GM12878 (cell line): ENCODE data around the gene ANO6. TPM values are rescaled to one million over a fixed set of nuclear protein-coding genes. Genes with fewer than 3 reads are reported as not detected.

Experiments used
- ATAC-seq: fragments of 200-7000 bp; cut with Tn5 transposase; 3 replicates; pipeline ENCODE4 v1.9.1; 2020; ENCODE audit warnings: mild to moderate bottlenecking, moderate library complexity
- BruUV-seq: library from RNA; stranded (reverse); fragments of 400-500 nt; replicated peaks from 2 replicates; lab custom pipeline; 2021; lab: Mats Ljungman, UMichigan
- CTCF ChIA-PET: fragments of 300-600 bp; sonication (Branson Sonifier 250); formaldehyde crosslinking; extraction: SDS; loops from one replicate; lab custom pipeline; 2021; ENCODE audit warnings: inconsistent platforms; lab: Yijun Ruan, JAX
- POLR2A ChIA-PET: fragments of 350-600 bp; formaldehyde crosslinking; extraction: SDS; loops from one replicate; lab custom pipeline; 2021; ENCODE audit warnings: inconsistent platforms; lab: Charles Lee
- RAD21 ChIA-PET: fragments of 300-600 bp; sonication (Branson Sonifier 250); formaldehyde crosslinking; loops from one replicate; lab custom pipeline; 2023; ENCODE audit warnings: antibody characterized with exemption; ENCODE audit not compliant: unreplicated experiment; lab: Charles Lee
- SMC1A ChIA-PET: fragments of 300-600 bp; sonication (Branson Sonifier 250); formaldehyde crosslinking; loops from one replicate; lab custom pipeline; 2023; ENCODE audit not compliant: unreplicated experiment, uncharacterized antibody; lab: Charles Lee
- DNase-seq: peaks from one replicate; pipeline ENCODE4 v3.0.0-alpha.2; 2011; ENCODE audit warnings: low read depth, low spot score
- FAIRE-seq: peaks from 3 replicates; lab custom pipeline; 2011; peaks lifted over from hg19 to GRCh38; lab: Jason Lieb, UNC
- H2AFZ ChIP-seq: 2 replicates; pipeline ENCODE4 v1.6.0; 2011; ENCODE audit warnings: low read depth, low read length, control low read depth; ENCODE audit not compliant: control insufficient read depth
- H3K27ac ChIP-seq: 2 replicates; pipeline ENCODE4 v1.5.1; 2011; ENCODE audit warnings: control low read depth; ENCODE audit not compliant: control insufficient read depth, insufficient read depth
- H3K27me3 ChIP-seq, 2 experiments: replicated peaks in 1 of 2; 2 replicates each; pipeline versions ENCODE4 v1.6.0 to v1.6.1; 2011; ENCODE audit warnings: low read length in 1 of 2; ENCODE audit not compliant: control insufficient read depth in 2 of 2, insufficient read depth in 2 of 2
- H3K36me3 ChIP-seq, 2 experiments: 2 replicates each; pipeline ENCODE4 v1.5.1; 2011; ENCODE audit warnings: low read length in 1 of 2; ENCODE audit not compliant: control insufficient read depth in 2 of 2, insufficient read depth in 2 of 2
- H3K4me1 ChIP-seq: 2 replicates; pipeline ENCODE4 v1.6.1; 2011; ENCODE audit warnings: mild to moderate bottlenecking, low read length, moderate library complexity, mixed read lengths; ENCODE audit not compliant: control insufficient read depth, insufficient read depth
- H3K4me2 ChIP-seq: 2 replicates; pipeline ENCODE4 v1.6.0; 2011; ENCODE audit warnings: control low read depth; ENCODE audit not compliant: control insufficient read depth, insufficient read depth
- H3K4me3 ChIP-seq: fragments of 200-600 bp; sonication (generic); 2 replicates; pipeline ENCODE4 v1.5.1; 2016
- H3K79me2 ChIP-seq: 2 replicates; pipeline ENCODE4 v1.6.0; 2011; ENCODE audit warnings: low read length; ENCODE audit not compliant: control insufficient read depth, insufficient read depth
- H3K9ac ChIP-seq: 2 replicates; pipeline ENCODE4 v1.8.0; 2011; ENCODE audit warnings: low read length, control low read depth, mixed read lengths; ENCODE audit not compliant: control insufficient read depth, insufficient read depth
- H3K9me3 ChIP-seq: replicated peaks from 3 replicates; pipeline ENCODE4 v1.5.1; 2011; ENCODE audit warnings: mild to moderate bottlenecking, low read length; ENCODE audit not compliant: control insufficient read depth, insufficient read depth
- H4K20me1 ChIP-seq: 2 replicates; pipeline ENCODE4 v1.6.0; 2011; ENCODE audit not compliant: control insufficient read depth, insufficient read depth
- BMI1 ChIP-seq: fragments of 450-650 bp; IDR thresholded peaks from 2 replicates; pipeline ENCODE4 v1.6.1; 2016; ENCODE audit warnings: mild to moderate bottlenecking, moderate library complexity, borderline replicate concordance
- EED ChIP-seq: sonication (generic); IDR thresholded peaks from 2 replicates; pipeline ENCODE4 v1.6.1; 2016; ENCODE audit warnings: antibody characterized with exemption, low read depth
- ESRRA ChIP-seq: IDR thresholded peaks from 2 replicates; pipeline ENCODE4 v1.6.1; 2012; ENCODE audit warnings: mild to moderate bottlenecking, low read length, improper control_type of control experiment
- IKZF1 ChIP-seq: fragments of 450-650 bp; conservative IDR thresholded peaks from 2 replicates; pipeline ENCODE4 v1.6.1; 2017; ENCODE audit warnings: antibody characterized with exemption, mild to moderate bottlenecking
- JUND ChIP-seq: IDR thresholded peaks from 2 replicates; pipeline ENCODE4 v1.6.1; 2012; ENCODE audit warnings: low read depth, mild to moderate bottlenecking, low read length, improper control_type of control experiment, moderate library complexity
- KLF5 ChIP-seq: fragments of 450-650 bp; IDR thresholded peaks from 2 replicates; pipeline ENCODE4 v1.6.1; 2014; ENCODE audit warnings: mild to moderate bottlenecking; ENCODE audit not compliant: partially characterized antibody
- NFYB ChIP-seq: IDR thresholded peaks from 2 replicates; pipeline ENCODE4 v1.6.1; 2011; ENCODE audit warnings: low read depth, mild to moderate bottlenecking, low read length, improper control_type of control experiment, moderate library complexity; ENCODE audit not compliant: insufficient read depth
- ZNF207 ChIP-seq: fragments of 450-650 bp; IDR thresholded peaks from 2 replicates; pipeline ENCODE4 v1.6.1; 2014; ENCODE audit warnings: antibody characterized with exemption, mild to moderate bottlenecking, borderline replicate concordance
- WGBS: methylation state at CpG from one replicate; pipeline ENCODE4 v1.1.6; 2016; ENCODE audit warnings: low lambda C conversion rate; ENCODE audit not compliant: insufficient replicate concordance, insufficient coverage; ENCODE audit errors: missing lambda C conversion rate; 5-methylcytosine and 5-hydroxymethylcytosine counted together
- in situ Hi-C: fragments of 300-500 bp; cut with MboI; formaldehyde crosslinking; loops from 9 replicates; pipeline ENCODE4 v1.14.3; 2018; ENCODE audit warnings: mixed read lengths
- intact Hi-C: fragments of 100-400 bp; cut with micrococcal nuclease; formaldehyde crosslinking; loops from one replicate; pipeline ENCODE4 v1.14.2; 2022; ENCODE audit not compliant: unreplicated experiment
- polyA plus RNA-seq, 11 experiments: library from polyadenylated mRNA; depleted of rRNA in 4 of 11; unstranded in 6 of 11; stranded (reverse) in 5 of 11; fragments of >200 nt; fragmentation: Nextera tagmentation in 4 of 11; fragmentation: Illumina TruSeq in 1 of 11; extraction: Ambion mirVana in 4 of 11; extraction: Trizol in 1 of 11; gene quantifications; 1 replicate in 1 of 11; 2 replicates in 10 of 11; pipeline versions ENCODE4 v1.2.1 to v1.2.3, GENCODE V29; 2011 to 2016; ENCODE audit warnings: inconsistent platforms in 2 of 11, missing spikeins in 2 of 11, low read depth in 1 of 11
- total RNA-seq, 4 experiments: library from RNA; depleted of rRNA in 3 of 4; stranded (reverse); fragments of >200 nt in 3 of 4; fragmentation: Illumina TruSeq in 1 of 4; extraction: Trizol in 1 of 4; gene quantifications; 2 replicates each; pipeline versions ENCODE4 v1.2.1 to v1.2.3, GENCODE V29; 2013 to 2021

Gene ANO6
- total and polyA plus RNA-seq, 10 of the 15 experiments (the other 5 are each of a cell fraction or from before 2014, with no cell fraction given) = 4.6 to 30.3 (median 26.0) TPM

DNA sequence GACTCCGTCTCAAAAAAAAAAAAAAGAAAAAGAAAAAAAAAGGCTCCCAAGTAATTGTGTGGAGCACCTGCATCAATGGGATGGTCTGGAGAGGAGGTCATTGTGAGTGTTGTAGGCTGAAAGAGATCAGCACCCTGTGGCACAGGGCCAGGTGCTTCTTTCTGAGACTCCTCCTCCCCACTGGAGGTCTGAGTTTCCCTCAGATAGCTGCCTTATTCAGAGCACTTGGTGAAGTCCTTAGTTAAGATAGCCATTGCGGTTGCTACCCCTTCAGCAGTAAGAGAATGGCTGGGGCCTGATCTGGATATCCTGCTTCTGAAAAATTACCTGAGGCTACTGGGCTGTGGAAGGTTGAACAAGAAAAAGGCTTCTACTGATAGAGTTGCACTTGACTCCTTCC is 69.8 kb downstream of the ANO6 start:
- in situ Hi-C loops = no loop called here
- no peak for TF ChIP-seq ZNF207
- intact Hi-C loops = no loop called here
- H3K9ac ChIP-seq = no peak overlapping the region
- FAIRE-seq (no peak), ATAC-seq (no peak), DNase-seq (no peak)
- BruUV-seq = no TSS peak
- WGBS = 100% methylated on average over 1 of the region's 2 CpGs
- H3K4me2 ChIP-seq = no peak overlapping the region
- H4K20me1 ChIP-seq = no peaks in the 10 kb centered on the region; the same call in 1 of the 2 replicates
- ChIA-PET SMC1A (no interaction called here), POLR2A (interaction anchor here (0.7 kb wide), 1 partner anchor 70 kb away, joined by 3 read pairs; no protein-coding TSS in a partner anchor), RAD21 (no interaction called here), CTCF (interaction anchor here (2.0 kb wide), 1 partner anchor 9 kb away, joined by 4 read pairs; no protein-coding TSS in a partner anchor)
- no peaks in the 10 kb centered on the region; the same call in 2 of the 3 replicates for H3K9me3 ChIP-seq
- H3K79me2 ChIP-seq = peaks cover 3% of the 10 kb centered on the region
- no peak overlapping the region for H3K27ac ChIP-seq
- H3K27me3 ChIP-seq = no peaks in the 10 kb centered on the region
- no peaks in the 10 kb centered on the region; the same call in 1 of the 2 replicates for H3K4me1 ChIP-seq
- no peak overlapping the region for H3K4me3 ChIP-seq
- H3K36me3 ChIP-seq = no peaks in the 10 kb centered on the region; a peak in 1 of 4 replicates
- no peak overlapping the region for H2AFZ ChIP-seq

GRCh38 chr12:45286621-45287020 is 70.7 kb downstream of the ANO6 start:
- TF ChIP-seq JUND (no peak), EED (no peak), ESRRA (no peak), NFYB (no peak), IKZF1 (no peak), BMI1 (no peak), KLF5 (no peak)
- SMC1A ChIA-PET = interaction anchor here (0.6 to 1.1 kb wide), 2 partner anchors 17 to 40 kb away, joined by 3 read pairs; no protein-coding TSS in a partner anchor
- ATAC-seq = no peak

More at GRCh38 chr12:45286621-45287020, 70.7 kb downstream of the ANO6 start:
- H3K27ac ChIP-seq = no peak overlapping the region
- H3K4me2 ChIP-seq = no peak overlapping the region
- DNase-seq (no peak), FAIRE-seq (no peak)
- no peak overlapping the region for H3K4me3 ChIP-seq
- no peaks in the 10 kb centered on the region for H3K27me3 ChIP-seq
- ChIA-PET POLR2A (no interaction called here), RAD21 (no interaction called here), CTCF (interaction anchor here (1.1 to 2.0 kb wide), 2 partner anchors 9 to 18 kb away, joined by 4 to 6 read pairs; no protein-coding TSS in a partner anchor)
- no peak overlapping the region for H3K9ac ChIP-seq
- no peak overlapping the region for H2AFZ ChIP-seq
- no peaks in the 10 kb centered on the region; the same call in 1 of the 2 replicates for H4K20me1 ChIP-seq
- no peaks in the 10 kb centered on the region; a peak in 1 of 4 replicates for H3K36me3 ChIP-seq
- no peaks in the 10 kb centered on the region; the same call in 2 of the 3 replicates for H3K9me3 ChIP-seq
- intact Hi-C loops (no loop called here), in situ Hi-C loops (no loop called here)
- peaks cover 3% of the 10 kb centered on the region for H3K4me1 ChIP-seq
- H3K79me2 ChIP-seq = peaks cover 3% of the 10 kb centered on the region
- BruUV-seq = no TSS peak
- WGBS = 44% methylated on average over 2 of the region's 2 CpGs
